ENCODE measurements around the gene TTLL12. TPM values are rescaled to one million over a fixed set of nuclear protein-coding genes. Genes with fewer than 3 reads are reported as not detected.

TTLL12 gene
- total RNA-seq, 1 experiment from 2014 or later = 63.4 TPM

GRCh38 chr22:43220625-43221380, 33.9 kb upstream of the TTLL12 start:
- H3K27ac Mint-ChIP-seq (ENCODE audit: unreplicated experiment) = no peak overlapping the region
- CTCF ChIA-PET = no interaction called here
- DNase-seq = no peak
- no peak for TF ChIP-seq CTCF (IDR thresholded peaks at IDR 0.05; ENCODE audit: unreplicated experiment)
- H3K4me1 Mint-ChIP-seq (ENCODE audit: low read depth, unreplicated experiment) = peaks cover 11% of the 10 kb centered on the region
- H3K9me3 Mint-ChIP-seq (ENCODE audit: low read depth, unreplicated experiment) = no peaks in the 10 kb centered on the region
- no peak overlapping the region for H3K4me3 Mint-ChIP-seq (ENCODE audit: low read depth, unreplicated experiment)
- H3K27me3 Mint-ChIP-seq (ENCODE audit: unreplicated experiment) = peaks cover 71% of the 10 kb centered on the region
- H3K36me3 Mint-ChIP-seq (ENCODE audit: insufficient read depth, unreplicated experiment) = no peaks in the 10 kb centered on the region
- no TSS peak for BruUV-seq (replicated peaks)
- intact Hi-C loops (cut with micrococcal nuclease; ENCODE audit: unreplicated experiment) = no loop called here

- H3K27ac Mint-ChIP-seq (ENCODE audit: unreplicated experiment) = no peak overlapping the region
- no peak overlapping the region for H3K4me3 Mint-ChIP-seq (ENCODE audit: low read depth, unreplicated experiment)
- DNase-seq = no peak
- no TSS peak for BruUV-seq (replicated peaks)
- H3K27me3 Mint-ChIP-seq (ENCODE audit: unreplicated experiment) = peaks cover 69% of the 10 kb centered on the region
- no peaks in the 10 kb centered on the region for H3K36me3 Mint-ChIP-seq (ENCODE audit: insufficient read depth, unreplicated experiment)
- no peak for TF ChIP-seq CTCF (IDR thresholded peaks at IDR 0.05; ENCODE audit: unreplicated experiment)
- H3K4me1 Mint-ChIP-seq (ENCODE audit: low read depth, unreplicated experiment) = peaks cover 11% of the 10 kb centered on the region
- H3K9me3 Mint-ChIP-seq (ENCODE audit: low read depth, unreplicated experiment) = no peaks in the 10 kb centered on the region
- CTCF ChIA-PET = no interaction called here
- intact Hi-C loops (cut with micrococcal nuclease; ENCODE audit: unreplicated experiment) = no loop called here
Measured at GRCh38 chr22:43218786-43219185, 31.9 kb upstream of the TTLL12 start.

GRCh38 chr22:43217285-43218030, 30.5 kb upstream of the TTLL12 start:
- no peak for DNase-seq
- BruUV-seq (replicated peaks) = no TSS peak
- Mint-ChIP-seq H3K9me3 (ENCODE audit: low read depth, unreplicated experiment) (no peaks in the 10 kb centered on the region), H3K4me1 (ENCODE audit: low read depth, unreplicated experiment) (peaks cover 11% of the 10 kb centered on the region), H3K4me3 (ENCODE audit: low read depth, unreplicated experiment) (no peak overlapping the region), H3K36me3 (ENCODE audit: insufficient read depth, unreplicated experiment) (no peaks in the 10 kb centered on the region), H3K27me3 (ENCODE audit: unreplicated experiment) (peaks cover 61% of the 10 kb centered on the region), H3K27ac (ENCODE audit: unreplicated experiment) (no peak overlapping the region)
- CTCF ChIA-PET = no interaction called here
- no peak for TF ChIP-seq CTCF (IDR thresholded peaks at IDR 0.05; ENCODE audit: unreplicated experiment)
- intact Hi-C loops (cut with micrococcal nuclease; ENCODE audit: unreplicated experiment) = no loop called here

GRCh38 chr22:43216738-43217137, 29.8 kb upstream of the TTLL12 start:
- Mint-ChIP-seq H3K36me3 (ENCODE audit: insufficient read depth, unreplicated experiment) (no peaks in the 10 kb centered on the region), H3K4me3 (ENCODE audit: low read depth, unreplicated experiment) (no peak overlapping the region), H3K4me1 (ENCODE audit: low read depth, unreplicated experiment) (peaks cover 11% of the 10 kb centered on the region), H3K9me3 (ENCODE audit: low read depth, unreplicated experiment) (no peaks in the 10 kb centered on the region), H3K27me3 (ENCODE audit: unreplicated experiment) (peaks cover 61% of the 10 kb centered on the region), H3K27ac (ENCODE audit: unreplicated experiment) (no peak overlapping the region)
- no TSS peak for BruUV-seq (replicated peaks)
- no peak for TF ChIP-seq CTCF (IDR thresholded peaks at IDR 0.05; ENCODE audit: unreplicated experiment)
- CTCF ChIA-PET = no interaction called here
- intact Hi-C loops (cut with micrococcal nuclease; ENCODE audit: unreplicated experiment) = no loop called here
- DNase-seq = no peak

Measured in Calu3 (cell line).